Measurements from ENCODE around the gene ATP6V1B1.

ATP6V1B1 gene

GRCh38 chr2:70931376-70932000 lies 4.2 kb upstream of the ATP6V1B1 start:
- TF ChIP-seq MYC (IDR thresholded peaks at IDR 0.05; ENCODE audit: low read depth, low read length) (no peak), MAX (IDR thresholded peaks at IDR 0.05; ENCODE audit: low read depth, low read length) (no peak), POLR2A (IDR thresholded peaks at IDR 0.05; ENCODE audit: extremely low read depth, insufficient read length) (no peak), CTCF (IDR thresholded peaks at IDR 0.05; ENCODE audit: low read depth, low read length) (no peak)
- no peak for DNase-seq (ENCODE audit: low read depth)
- no peak overlapping the region for H3K4me3 ChIP-seq (ENCODE audit: low read depth, low read length)

GRCh38 chr2:70932631-70933230 lies 3.0 kb upstream of the ATP6V1B1 start:
- no peak overlapping the region for H3K4me3 ChIP-seq (ENCODE audit: low read depth, low read length)
- TF ChIP-seq POLR2A (IDR thresholded peaks at IDR 0.05; ENCODE audit: extremely low read depth, insufficient read length) (no peak), CTCF (IDR thresholded peaks at IDR 0.05; ENCODE audit: low read depth, low read length) (no peak), MAX (IDR thresholded peaks at IDR 0.05; ENCODE audit: low read depth, low read length) (no peak), MYC (IDR thresholded peaks at IDR 0.05; ENCODE audit: low read depth, low read length) (no peak)
- no peak for DNase-seq (ENCODE audit: low read depth)

GRCh38 chr2:70934981-70935380 lies 719 bp upstream of the ATP6V1B1 start:
- TF ChIP-seq MYC (IDR thresholded peaks at IDR 0.05; ENCODE audit: low read depth, low read length): no peak
- no peak for TF ChIP-seq MAX (IDR thresholded peaks at IDR 0.05; ENCODE audit: low read depth, low read length)
- TF ChIP-seq POLR2A (IDR thresholded peaks at IDR 0.05; ENCODE audit: extremely low read depth, insufficient read length): no peak
- no peak for TF ChIP-seq CTCF (IDR thresholded peaks at IDR 0.05; ENCODE audit: low read depth, low read length)
- H3K4me3 ChIP-seq (ENCODE audit: low read depth, low read length): no peak overlapping the region
- no peak for DNase-seq (ENCODE audit: low read depth)

- no peak for TF ChIP-seq POLR2A (IDR thresholded peaks at IDR 0.05; ENCODE audit: extremely low read depth, insufficient read length)
- TF ChIP-seq MAX (IDR thresholded peaks at IDR 0.05; ENCODE audit: low read depth, low read length): no peak
- no peak for TF ChIP-seq CTCF (IDR thresholded peaks at IDR 0.05; ENCODE audit: low read depth, low read length)
- no peak for TF ChIP-seq MYC (IDR thresholded peaks at IDR 0.05; ENCODE audit: low read depth, low read length)
- DNase-seq (ENCODE audit: low read depth): no peak
- H3K4me3 ChIP-seq (ENCODE audit: low read depth, low read length): no peak overlapping the region
Observed at GRCh38 chr2:70936165-70936978, 672 bp downstream of the ATP6V1B1 start.

- TF ChIP-seq CTCF (IDR thresholded peaks at IDR 0.05; ENCODE audit: low read depth, low read length) (no peak), MYC (IDR thresholded peaks at IDR 0.05; ENCODE audit: low read depth, low read length) (no peak), MAX (IDR thresholded peaks at IDR 0.05; ENCODE audit: low read depth, low read length) (no peak), POLR2A (IDR thresholded peaks at IDR 0.05; ENCODE audit: extremely low read depth, insufficient read length) (no peak)
- DNase-seq (ENCODE audit: low read depth): no peak
Observed at GRCh38 chr2:70936979-70937811, 1.5 kb downstream of the ATP6V1B1 start.

More at GRCh38 chr2:70936979-70937811, 1.5 kb downstream of the ATP6V1B1 start:
- H3K4me3 ChIP-seq (ENCODE audit: low read depth, low read length): no peak overlapping the region

All from NB4 (cell line).